ENCODE data around the gene B4GALT1. TPM values are rescaled to one million over a fixed set of nuclear protein-coding genes. Genes with fewer than 3 reads are reported as not detected.

B4GALT1 gene
- total and polyA plus RNA-seq, 2 of the 8 experiments (the other 6 are each of a cell fraction or from before 2014, with no cell fraction given): 12.8 to 18.2 TPM

GRCh38 chr9:33151007-33151557 is 16.1 kb downstream of the B4GALT1 start (continued):
- TF ChIP-seq RNF2 (IDR thresholded peaks at IDR 0.05; ENCODE audit: borderline replicate concordance, low read depth, low read length, missing control alignments, poor library complexity, severe bottlenecking) (no peak), TCF12 (IDR thresholded peaks at IDR 0.05; ENCODE audit: low read depth, low read length) (no peak)
